HG03045 (cell line): ENCODE data around the gene GPR22.

Source experiments
- ATAC-seq: cut with Tn5 transposase; IDR thresholded peaks from one replicate; pipeline ENCODE4 v1.9.1; 2021; ENCODE audit warnings: mild to moderate bottlenecking, moderate library complexity; ENCODE audit not compliant: unreplicated experiment

GPR22 gene

DNA sequence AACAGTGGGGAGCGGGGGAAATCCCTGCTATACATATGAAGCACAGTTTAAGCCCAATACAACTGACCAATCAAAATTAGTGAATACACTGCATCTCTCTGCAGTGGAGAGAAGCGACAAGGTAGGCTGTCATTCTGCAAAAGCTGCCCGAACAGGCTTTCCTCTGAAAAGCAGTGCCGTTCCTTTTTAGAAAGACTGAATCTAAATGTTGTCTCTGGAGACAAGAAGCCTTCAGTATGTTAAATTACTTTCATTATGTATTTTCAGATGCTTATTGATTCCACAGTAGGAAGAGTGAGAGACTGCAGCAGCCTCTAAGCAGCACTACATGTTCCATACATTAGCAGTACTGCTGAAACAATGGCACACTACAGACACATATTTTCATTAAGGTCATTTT, at the start of gene GPR22:
GPR22 (plus strand) TSS at position 129 of the 400 bp plus-strand sequence. CDS start 4,004 bp downstream, outside the sequence.
- ATAC-seq, result no peak

DNA sequence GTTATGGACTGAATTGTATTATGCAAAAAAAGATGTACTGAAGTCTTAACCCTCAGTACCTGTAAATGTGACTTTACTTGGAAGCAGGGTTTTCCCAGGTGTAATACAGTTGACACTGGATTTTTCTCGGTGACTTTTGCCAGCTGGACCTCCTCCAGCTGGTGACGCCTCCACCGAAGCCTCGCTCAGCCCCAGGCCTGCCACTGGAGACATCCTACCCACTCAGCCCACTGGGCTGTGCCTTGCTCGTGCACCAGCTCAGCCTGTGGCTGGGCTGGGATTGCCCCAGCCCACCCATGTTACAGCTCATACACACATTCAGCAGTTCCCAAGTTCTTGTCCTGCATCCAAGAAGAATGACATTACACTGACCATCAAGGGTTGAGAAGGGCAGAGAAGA, 42.4 kb upstream of the GPR22 start:
- no peak for ATAC-seq

GRCh38 chr7:107428642-107429041, 41.2 kb upstream of the GPR22 start:
- no peak for ATAC-seq

- ATAC-seq, result no peak
These were observed 39.8 kb upstream of the GPR22 start for GRCh38 chr7:107430057-107430456.

GRCh38 chr7:107432261-107432660, 37.6 kb upstream of the GPR22 start:
- ATAC-seq, result no peak

DNA sequence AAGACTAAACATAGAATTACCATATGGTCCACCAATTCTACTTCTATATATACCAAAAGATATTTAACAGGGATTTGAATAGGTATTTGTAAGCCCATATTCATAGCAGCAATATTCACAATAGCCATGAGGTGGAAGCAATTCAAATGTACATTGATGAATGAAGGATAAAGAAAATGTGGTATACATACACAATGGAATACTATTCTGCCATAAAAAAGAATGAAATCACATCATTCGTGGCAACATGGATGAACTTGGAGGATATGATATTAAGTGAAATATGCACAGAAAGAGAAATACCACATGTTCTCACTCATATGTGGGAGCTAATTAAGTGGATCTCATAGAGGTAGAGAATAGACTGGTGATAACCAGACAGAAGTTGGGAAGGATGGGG, 34.1 kb upstream of the GPR22 start:
- ATAC-seq, result no peak

DNA sequence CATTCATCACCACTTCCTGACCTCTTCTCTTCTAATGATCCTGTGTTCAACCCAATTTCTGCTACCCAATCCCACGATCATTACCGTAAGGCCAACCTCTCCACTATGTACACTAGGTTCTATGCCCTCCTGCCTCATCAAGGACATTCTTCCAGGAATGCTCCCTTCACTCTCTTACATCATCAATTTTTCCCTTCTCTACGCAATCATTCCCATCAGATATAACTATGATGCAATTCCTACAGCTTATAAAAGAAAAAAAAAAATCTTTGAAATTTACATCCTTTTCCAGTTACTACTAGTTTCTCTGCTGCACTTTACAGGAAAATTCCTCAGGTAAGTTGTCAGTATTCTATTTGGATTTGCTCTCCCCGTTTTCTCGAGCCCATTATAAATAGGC, 30.8 kb upstream of the GPR22 start:
- ATAC-seq, result no peak

DNA sequence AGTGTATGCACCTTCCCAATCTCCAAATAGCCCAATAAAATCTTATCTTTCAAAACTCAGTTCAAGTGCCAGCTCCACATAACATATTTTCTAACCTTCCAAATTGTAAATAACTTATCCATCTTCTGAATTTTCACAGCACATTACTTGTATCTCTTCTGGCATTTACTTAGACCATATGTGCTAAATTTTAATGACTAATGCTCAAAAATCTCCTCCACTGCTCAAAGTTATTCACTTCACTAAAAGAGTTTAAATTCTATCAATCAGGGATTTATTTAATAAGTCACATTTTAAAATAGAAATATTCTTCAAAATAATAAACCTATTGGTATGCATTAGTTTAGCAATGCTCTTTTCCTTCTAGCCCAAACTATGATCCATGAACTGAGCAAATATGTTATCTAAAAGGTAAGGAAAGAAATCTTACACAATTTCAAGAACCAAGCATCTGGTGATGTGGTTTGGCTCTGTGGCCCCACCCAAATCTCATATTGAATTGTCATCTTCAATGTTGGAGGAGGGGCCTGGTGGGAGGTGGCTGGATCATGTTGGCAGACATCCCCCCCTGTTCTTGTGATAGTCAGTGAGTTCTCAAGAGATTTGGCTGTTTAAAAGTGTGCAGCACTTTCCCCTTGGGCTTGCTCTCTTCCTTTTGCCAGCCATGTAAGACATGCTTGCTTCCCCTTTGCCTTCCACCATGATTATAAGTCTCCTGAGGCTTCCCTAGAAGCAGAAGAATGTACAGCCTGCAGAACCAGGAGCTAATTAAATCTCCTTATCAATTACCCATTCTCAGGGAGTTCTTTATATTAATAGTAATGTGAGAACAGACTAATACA, 28.1 kb upstream of the GPR22 start:
- ATAC-seq, result no peak

DNA sequence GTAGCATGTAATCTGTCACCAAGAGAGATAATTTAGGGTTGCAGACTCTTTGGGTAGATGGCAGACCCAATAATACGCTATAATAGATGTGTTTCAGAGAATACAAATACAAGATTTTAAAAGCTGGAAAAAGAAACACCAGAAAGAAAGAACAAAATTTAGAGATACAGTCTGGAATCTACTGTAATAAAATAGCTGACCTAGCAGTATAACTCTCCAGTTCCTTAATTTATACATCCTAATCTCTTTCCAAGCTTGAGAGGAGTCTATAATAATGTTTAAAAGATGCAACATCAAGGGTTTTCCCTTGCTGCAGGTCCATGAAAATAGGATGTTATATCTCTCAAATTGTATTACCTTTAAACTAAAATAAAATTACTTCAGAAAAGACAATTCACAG, 27.2 kb upstream of the GPR22 start:
- no peak for ATAC-seq

DNA sequence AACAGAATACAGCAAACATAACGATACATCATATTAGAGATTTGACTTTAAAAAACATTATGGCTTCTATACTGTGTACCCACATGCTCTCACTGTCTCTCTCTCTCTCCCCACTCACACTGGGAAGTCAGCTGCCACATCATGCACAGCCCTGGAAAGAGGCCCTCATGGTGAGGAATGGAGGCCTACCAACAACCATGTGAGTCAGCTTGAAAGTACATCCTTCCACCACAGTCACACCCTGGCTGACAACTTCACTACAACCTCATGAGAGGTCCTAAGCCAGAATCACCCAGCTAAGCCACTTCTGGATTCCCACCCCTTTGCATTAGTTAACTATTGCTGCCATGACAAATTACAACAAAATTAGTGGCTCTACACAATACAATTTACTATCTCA, 23.3 kb upstream of the GPR22 start:
- ATAC-seq, result no peak

- ATAC-seq, result no peak
These were observed 22.9 kb upstream of the GPR22 start for GRCh38 chr7:107446988-107447387.

GRCh38 chr7:107450970-107451369, 18.9 kb upstream of the GPR22 start:
- ATAC-seq, result no peak

GRCh38 chr7:107453388-107453787, 16.5 kb upstream of the GPR22 start:
- ATAC-seq, result no peak

DNA sequence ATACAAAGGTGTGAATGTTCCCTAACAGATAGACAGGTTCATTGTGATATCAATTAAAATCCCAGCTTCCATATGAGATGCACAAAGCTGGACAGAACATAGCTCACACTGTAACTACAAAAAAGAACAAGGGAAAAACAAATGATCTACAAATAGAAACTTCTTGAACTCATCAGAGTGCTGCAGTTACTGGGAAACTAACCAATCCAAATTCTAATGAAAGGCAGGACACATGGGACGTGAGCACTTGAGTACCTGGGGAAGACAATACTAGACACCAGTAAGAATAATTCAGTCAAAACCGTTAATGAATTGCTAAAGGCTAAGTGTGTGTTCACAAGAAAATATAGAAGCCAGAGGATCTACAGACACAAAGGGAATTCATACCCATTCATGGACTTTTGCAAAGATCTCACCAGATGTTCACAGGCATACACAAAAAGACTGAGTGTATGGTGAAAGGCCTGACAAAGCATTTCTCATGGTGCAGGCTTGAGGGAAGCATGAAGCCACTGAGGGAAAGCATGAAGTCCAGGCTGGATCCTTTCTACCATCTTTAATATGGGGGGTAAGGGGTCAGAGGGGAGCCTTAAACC, 7.8 kb upstream of the GPR22 start:
- no peak for ATAC-seq

DNA sequence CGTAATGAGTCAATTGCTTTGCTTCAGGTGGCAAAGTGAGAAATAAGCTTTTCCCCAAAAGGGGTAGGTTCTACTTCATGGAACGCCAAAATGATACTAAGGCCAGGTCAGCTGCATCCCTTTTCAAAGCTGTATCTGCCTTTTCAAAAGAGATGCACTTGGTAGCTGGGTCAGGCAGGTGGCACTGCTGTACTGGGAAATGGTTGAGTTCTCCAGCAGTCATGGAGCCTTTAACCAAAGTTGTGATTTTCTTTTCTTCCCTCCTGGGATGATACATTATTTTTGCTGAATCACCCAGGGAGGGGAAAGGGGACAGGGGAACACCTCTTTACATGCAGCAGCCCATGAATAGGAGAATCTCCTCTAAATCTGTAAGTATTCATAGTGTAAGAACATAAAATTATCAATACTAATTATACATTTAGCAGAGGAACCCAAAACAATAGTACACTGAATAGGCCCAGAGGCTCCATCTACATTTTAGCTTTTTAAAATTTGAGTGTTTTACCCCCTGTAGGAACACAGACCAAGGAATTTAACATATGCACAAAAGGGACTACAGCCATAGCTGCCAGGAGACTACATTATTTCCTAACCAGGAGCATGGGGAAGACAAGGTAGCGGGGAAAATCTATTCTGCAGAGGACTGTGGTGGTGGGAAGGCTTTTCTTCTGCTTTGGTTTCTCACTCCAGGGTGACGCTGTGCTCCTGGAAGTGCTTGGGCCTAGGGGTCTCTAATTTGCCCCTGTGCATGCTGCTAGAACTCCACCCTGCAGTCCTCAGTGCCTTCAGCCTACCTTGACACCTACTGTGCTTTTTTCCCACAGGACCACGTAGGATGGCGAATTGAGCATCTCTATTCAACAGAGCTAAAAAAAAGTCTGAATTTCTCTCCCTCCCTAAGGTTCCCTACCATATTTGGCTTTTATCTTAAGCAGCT, 6.4 kb upstream of the GPR22 start:
- ATAC-seq, result no peak

GRCh38 chr7:107464666-107465226, 5.1 kb upstream of the GPR22 start:
- ATAC-seq, result no peak

GRCh38 chr7:107467972-107468371, 1.9 kb upstream of the GPR22 start:
- no peak for ATAC-seq

GRCh38 chr7:107468824-107469223, 1.0 kb upstream of the GPR22 start:
- no peak for ATAC-seq

DNA sequence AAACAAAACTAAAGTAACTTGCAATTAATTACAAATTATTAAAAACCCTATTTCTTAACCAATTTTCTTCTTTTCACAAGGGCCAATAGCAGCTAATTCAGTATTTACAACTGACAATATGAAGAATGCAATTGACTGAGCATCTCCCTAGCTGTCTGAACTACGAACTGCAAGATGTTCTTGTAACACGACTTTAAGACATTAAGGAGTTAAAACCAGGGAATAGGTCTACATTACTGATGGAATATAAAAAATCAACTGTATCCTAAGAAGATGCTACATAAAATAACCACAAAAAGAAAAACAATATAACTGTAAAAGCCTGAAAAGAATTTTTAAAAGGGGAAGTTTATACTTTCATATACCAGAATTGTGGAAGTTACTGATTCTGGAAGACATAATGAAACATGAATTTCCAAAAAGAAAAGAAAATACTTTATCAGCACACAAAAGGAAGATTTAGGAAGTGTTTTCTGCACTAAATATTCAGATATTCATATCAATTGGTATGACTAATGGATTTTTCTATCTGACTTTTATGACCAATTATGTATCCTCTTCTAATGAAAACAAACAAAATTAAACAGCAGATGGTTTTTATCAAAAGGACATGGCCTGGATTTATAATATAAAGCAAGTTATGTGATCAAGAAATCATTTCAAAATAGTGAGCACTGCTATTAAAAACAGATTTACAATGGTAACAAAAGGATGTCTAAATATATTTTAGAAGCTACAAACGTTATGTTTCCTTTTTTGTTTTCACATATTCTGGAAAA, 1.6 kb downstream of the GPR22 start:
- ATAC-seq, result no peak

DNA sequence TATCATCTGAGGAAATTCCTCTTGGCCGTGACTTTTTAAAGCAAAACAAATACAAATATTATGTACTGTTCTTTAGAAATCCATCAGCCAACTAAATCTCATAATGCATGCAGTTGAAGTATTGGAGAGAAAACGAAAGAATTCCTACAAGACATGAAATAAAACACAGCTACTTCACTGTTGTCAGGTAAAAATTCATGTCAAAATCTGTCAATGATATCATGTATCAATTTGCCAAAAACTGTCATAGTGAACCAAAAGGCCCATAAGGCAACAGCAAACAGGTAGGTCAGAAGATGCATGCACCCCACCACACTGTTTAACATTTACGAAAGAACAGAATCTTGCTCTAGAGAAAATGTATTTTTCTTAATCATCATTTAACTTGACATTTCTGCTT, 2.3 kb downstream of the GPR22 start:
- ATAC-seq, result no peak
